Suppressor macrophage treated with lipopolysaccharide for 1 hour (primary cell): ENCODE results near the gene RGMB.
"Not testable (repeated sequence)": the region's sequence is repeated elsewhere in the genome, so short reads cannot be mapped to it uniquely, and the experiment has no call there.

Source experiments
- DNase-seq, 3 donors: peaks; one replicate each; pipeline ENCODE4 v3.0.0-alpha.2; 2020 to 2022

The RGMB gene, protein sequence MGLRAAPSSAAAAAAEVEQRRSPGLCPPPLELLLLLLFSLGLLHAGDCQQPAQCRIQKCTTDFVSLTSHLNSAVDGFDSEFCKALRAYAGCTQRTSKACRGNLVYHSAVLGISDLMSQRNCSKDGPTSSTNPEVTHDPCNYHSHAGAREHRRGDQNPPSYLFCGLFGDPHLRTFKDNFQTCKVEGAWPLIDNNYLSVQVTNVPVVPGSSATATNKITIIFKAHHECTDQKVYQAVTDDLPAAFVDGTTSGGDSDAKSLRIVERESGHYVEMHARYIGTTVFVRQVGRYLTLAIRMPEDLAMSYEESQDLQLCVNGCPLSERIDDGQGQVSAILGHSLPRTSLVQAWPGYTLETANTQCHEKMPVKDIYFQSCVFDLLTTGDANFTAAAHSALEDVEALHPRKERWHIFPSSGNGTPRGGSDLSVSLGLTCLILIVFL

DNA sequence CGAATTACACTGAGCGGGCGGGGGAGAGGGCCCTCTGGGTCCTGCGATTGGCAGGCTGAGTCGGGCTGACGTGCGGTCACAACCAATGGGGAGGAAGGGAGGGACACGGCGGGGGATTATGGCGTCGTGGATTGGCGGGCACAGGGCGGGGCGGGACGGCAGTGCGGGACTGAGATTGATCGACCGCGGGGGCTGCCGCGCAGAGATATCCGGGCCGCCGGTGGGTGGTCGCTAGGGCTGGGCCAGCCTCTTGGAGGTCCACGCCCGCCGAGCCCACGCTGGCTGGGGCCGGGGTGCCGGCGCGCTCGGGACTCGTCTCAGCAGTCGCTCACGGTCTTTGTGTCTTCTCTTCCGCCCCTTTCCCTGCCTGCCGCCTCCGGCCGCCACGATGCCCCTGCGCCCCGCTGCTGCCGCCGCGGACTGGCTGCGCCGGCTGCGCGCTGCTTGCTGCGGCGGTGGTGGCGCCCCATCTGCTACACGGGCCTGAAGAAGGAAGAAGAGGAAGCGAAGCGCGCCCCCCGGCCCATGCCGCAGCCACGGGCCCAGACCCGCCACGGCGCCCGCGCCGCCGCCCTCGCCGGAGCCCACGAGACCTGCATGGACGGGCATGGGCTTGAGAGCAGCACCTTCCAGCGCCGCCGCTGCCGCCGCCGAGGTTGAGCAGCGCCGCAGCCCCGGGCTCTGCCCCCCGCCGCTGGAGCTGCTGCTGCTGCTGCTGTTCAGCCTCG lies at the start of gene RGMB:
TSS of gene RGMB (plus strand) at position 200 of the 728 bp plus-strand sequence. CDS start at position 608, 408 bp downstream.
- peak; percentile 92 to 95 (median 94) for DNase-seq

DNA sequence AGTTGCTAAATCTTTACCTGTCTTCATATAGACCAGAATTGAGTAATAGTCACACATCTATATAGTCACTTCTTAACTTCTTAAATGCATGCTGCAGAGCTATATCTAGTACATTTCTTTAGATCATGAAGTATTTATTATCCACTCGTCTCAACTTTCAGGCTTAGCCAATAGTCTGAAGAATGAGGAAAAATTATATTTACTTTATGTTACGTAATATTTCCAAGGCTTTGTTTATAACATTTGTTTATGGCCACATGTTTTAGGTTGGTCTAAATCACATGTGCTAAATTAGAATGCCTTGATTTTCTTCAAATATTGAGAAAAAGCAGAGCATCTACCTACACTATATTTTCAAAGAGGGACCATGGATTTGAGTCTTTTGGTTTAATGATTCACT lies 47.2 kb upstream of the RGMB start:
- no peak for DNase-seq

DNA sequence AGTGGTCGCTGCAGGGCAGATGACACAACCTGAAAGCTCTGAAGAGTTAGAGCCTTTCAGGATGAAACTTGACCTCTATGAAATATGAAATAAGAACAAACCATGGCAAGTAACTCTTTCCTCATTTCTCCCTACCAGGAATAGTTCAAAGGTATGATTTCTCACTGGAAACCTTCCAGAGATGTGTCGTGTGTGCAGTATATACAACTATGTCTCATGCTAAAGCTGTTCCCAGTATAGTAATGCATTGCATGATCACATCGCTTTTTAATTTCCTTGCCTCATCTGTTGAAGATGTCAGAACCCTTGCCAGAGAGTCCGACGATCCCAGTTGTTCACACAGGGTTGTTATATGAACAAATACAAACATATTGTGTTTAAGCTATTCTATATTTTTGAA lies 45.8 kb upstream of the RGMB start:
- DNase-seq, result no peak

DNA sequence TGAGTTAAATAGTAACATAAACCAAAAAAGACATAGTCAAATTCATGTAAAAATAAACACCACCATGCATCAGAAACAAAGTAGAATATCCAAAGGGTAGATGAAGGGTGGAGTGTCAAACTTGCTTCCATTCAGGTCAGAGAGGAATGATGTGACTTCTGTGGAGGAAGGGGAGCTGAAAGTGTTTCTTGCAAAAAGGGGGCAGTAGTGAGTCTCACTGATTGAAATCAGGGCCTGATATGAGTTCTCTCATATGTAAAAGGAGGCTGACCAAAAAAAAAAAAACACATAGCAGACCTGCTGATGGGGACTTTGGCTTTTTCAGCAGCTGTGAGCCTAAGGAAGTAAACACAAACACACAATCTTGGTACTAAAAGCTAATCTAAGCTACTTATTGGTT lies 38.8 kb upstream of the RGMB start:
- peak in 1 of 3 donors; percentile 1 for DNase-seq

DNA sequence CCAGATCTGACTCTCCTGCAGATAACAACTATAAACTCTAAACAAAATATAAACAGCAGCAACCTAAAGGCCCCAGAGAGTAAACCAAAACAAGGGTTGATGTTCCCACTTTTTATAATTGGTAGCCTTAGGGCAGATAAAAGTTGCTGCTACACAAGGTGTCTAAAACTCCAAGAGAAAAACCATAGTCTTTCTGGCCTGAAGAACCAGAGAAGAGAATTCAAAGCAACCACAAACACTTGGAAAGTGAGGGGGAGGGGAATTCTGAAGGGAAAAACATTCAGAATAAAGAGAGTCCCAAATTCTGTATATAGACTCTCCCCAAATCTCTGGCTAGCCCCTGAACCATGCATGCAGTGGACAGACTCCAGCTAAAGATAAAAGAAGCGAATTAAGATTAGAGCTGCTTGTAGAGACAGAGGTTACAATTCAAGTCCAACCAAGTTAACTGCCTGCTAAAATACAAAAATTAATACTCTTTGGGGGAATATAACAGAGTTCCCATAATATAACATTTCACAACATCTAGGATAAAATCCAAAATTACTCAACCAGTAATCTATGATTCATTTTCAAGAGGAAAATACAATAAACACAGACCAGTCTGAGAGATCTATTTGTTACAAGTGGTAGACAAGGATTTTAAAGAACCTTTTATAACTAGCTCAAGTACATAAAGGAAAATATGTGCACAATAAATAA lies 37.5 kb upstream of the RGMB start:
- no peak for DNase-seq

DNA sequence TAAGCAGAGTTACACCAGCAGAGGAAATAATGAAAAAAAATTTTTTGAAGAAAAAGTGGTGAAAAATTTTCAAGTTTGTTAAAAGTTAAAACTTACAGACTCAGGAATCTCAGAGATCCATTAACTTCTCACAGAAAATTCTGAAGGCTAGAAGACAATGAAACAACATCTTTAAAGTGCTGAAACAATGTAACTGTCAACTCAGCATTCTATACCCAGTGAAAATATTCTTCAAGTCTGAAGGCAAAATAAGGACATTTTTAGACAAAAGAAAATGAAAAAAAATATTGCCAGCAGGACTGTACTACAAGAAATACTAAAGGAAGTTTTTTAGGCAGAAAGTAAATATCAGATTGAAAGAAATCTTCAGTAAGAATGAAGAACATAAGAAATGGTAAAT lies 36.7 kb upstream of the RGMB start:
- no peak for DNase-seq

DNA sequence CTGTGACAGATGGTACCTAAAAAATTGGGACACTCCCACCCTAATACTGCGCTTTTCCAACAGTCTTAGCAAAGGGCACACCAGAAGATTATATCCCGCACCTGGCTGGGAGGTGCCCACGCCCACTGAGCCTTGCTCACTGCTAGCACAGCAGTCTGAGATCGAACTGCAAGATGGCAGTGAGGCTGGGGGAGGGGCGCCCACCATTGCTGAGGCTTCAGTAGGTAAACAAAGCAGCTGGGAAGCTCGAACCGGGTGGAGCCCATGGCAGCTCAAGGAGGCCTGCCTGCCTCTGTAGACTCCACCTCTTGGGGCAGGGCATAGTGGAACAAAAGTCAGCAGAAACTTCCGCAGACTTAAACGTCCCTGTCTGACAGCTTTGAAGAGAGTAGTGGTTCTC lies 36.0 kb upstream of the RGMB start:
- DNase-seq, result not testable (repeated sequence)

DNA sequence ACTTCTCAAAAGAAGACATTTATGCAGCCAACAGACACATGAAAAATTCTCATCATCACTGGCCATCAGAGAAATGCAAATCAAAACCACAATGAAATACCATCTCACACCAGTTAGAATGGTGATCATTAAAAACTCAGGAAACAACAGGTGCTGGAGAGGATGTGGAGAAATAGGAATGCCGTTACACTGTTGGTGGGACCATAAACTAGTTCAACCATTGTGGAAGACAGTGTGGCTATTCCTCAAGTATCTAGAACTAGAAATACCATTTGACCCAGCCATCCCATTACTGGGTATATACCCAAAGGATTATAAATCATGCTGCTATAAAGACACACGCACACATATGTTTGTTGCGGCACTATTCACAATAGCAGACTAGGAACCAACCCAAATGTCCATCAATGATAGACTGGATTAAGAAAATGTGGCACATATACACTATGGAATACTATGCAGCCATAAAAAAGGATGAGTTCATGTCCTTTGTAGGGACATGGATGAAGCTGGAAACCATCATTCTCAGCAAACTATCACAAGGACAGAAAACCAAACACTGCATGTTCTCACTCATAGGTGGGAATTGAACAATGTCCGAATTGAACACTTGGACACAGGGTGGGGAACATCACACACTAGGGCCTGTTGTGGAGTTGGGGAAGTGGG lies 34.8 kb upstream of the RGMB start:
- DNase-seq, result not testable (repeated sequence)

DNA sequence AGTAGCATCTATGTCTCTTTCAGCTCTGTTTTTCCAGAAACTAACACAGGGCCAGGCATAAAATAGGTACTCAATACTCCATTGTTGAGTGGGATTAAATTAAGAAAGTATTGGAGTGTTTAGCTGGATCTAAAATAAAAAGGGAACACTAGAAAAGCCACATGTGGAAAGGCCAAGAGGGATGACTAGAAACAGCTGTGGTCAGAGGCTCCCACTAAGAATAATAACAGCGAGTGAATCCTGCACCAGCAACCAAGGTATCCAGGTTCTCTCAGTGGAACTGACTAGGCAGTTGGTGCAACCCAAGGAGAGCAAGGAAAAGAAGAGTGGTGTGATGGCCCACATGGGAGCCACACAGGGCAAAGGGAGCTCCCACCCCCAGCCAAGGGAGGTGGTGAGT lies 31.5 kb upstream of the RGMB start:
- no peak for DNase-seq

DNA sequence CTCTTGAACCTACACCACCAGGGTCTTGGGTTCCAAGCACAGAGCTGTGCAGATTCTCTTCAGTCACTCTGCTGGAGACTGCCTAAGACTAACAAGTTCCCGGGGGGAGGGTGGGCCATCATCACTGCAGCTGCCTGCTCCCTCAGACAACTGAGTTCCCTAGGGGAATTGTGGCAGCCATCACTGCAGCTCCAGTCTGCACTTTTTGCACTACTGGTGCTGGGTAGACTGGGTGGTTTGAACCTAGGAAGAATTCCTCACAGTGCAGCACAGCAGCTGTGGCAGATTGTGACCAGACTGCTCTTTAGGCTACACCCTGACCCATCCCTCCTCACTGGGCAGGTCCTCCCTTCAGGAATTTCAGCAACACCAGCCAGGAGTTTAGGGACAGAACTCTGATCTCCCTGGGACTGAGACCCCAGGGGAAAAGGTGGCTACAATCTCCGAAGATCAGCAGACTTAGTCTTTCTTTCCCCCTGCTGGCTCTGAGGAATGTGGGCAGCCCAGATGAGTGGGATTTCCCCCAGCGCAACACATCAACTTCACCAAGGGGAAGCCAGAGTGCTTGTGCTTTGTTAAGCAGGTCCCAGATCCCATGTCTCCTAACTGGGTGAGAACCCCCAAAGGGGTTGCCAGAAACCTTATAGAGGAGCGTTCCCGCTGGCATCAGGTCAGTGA lies 30.9 kb upstream of the RGMB start:
- DNase-seq, result no peak

DNA sequence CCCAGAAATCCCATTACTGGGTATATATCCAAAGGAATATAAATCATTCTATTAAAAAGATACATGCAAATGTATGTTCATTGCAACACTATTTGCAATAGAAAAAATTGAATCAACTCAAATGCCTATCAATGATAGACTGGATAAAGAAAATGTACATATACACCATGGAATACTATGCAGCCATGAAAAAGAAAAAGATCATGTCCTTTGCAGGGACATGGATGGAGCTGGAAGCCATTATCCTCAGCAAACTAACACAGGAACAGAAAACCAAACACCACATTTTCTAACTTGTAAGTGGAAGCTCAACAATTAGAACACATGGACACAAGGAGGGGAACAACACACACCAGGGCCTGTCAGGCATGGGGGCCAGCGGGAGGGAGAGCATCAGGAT lies 25.2 kb upstream of the RGMB start:
- not testable (repeated sequence) for DNase-seq

DNA sequence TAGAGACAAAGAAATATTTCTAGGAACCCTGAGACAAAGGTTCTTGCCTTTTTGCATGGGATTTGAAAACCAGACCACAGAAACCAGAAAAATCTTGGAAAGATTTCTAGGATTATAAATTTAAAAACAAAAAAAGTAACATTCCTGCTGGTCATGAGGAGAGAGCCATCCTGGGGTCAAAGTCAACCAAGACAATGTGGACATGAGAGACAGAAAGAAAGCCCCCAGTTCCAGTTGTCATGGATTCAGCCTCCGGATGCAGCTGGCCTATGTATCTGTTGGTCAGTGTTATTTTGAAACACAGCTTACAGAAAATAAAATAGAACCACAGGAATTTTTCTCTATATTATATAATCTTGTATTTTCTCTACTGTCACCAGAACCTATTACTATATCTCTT lies 24.4 kb upstream of the RGMB start:
- DNase-seq, result no peak

DNA sequence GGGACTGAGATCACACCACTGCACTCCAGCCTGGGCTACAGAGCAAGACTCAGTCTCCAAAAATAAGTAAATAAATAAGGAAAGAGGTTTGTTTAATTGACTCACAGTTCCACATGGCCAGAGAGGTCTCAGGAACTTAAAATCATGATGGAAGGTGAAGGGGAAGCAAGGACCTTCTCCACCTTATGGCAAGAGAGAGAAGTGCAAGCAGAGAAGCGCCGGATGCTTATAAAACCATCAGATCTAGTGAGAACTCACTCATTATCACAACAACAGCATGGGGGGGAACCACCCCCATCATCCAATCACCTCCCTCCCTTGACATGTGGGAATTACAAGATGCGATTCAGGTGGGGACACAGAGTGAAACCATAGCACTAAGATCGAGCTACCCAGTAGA lies 22.8 kb upstream of the RGMB start:
- DNase-seq, result no peak

DNA sequence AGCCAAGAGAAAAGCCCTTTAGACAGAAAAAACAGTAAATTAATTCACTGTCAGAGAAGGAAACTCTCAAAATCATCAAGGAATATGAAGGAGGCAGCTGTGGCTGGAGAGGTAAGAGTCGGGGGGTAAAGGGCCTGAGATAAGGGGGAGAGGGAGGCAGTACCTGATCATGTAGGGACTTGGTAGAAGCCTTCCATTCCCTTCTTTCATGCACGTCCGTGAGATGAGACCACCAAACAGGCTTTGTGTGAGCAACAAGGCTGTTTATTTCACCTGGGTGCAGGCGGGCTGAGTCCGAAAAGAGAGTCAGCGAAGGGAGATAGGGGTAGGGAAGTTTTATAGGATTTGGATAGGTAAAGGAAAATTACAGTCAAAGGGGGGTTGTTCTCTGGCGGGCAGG lies 21.1 kb upstream of the RGMB start:
- DNase-seq, result not testable (repeated sequence)

DNA sequence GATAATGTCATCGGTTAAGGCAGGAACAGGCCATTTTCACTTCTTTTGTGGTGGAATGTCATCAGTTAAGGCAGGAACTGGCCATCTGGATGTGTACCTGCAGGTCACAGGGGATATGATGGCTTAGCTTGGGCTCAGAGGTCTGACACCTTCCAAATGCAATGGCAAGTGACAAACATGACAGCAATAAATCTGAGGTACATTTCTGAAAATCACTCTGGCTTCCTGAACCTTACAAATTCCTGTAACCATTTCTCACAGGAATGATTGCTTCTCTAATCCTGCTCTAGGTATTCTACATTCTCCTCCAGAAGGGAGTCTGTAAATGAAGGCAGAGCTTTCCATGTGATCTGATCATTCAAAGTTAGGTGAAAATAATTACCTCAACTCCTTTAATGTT lies 20.7 kb upstream of the RGMB start:
- DNase-seq, result not testable (repeated sequence)

DNA sequence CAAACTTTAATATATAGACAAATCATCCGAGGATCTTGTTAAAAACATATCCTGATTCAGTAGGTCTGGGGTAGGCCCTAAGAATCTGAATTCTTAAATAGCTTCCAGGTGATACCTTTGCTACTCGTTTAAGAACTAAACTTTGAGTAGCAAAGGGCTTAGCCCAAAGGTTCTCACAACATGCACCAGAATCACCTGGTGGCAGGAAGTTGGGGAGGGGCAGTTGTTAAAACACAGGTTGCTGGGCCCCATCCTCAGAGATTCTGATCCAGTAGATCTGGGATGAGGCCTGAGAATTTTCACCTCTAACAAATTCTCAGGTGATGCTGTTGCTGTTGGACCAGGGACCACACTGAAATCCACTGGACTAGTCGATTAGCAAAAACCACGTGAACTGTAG lies 20.0 kb upstream of the RGMB start:
- DNase-seq, result no peak

DNA sequence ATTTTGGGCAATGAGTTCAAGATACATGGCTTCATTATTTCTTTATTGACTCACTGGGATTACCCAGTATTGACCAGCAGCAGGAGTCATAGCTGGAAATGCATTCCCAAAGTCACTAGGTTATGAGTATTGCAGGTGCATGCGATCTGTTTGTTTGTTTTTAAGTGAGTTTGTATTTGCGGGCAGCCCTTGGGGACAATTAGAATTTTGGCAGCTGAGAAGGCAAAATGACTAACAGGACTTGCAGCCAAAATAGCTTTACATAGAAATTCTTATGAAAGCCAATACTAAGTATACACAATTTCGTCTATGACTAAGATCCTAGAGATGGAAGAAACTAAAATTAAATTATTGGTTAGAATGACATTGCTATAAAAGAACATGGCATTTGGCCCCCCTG lies 18.1 kb upstream of the RGMB start:
- no peak for DNase-seq

DNA sequence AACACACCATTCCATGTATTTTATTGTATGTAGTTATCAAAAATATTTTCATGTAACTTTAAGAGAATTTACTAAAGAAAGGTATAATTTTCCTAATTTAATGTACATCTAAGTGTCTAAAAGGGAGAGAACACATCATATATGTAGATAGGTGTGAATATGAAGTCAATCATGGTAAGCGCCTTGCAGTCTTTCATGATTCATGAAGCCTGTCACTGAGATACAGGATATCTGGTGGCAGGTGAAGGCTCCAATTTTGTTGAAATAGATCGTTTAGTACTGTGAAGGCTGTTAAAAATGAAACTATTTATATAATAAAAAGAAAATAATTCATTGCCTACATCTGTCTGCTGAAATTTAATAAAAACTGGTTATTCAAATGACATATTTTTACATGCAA lies 15.5 kb upstream of the RGMB start:
- DNase-seq, result no peak

DNA sequence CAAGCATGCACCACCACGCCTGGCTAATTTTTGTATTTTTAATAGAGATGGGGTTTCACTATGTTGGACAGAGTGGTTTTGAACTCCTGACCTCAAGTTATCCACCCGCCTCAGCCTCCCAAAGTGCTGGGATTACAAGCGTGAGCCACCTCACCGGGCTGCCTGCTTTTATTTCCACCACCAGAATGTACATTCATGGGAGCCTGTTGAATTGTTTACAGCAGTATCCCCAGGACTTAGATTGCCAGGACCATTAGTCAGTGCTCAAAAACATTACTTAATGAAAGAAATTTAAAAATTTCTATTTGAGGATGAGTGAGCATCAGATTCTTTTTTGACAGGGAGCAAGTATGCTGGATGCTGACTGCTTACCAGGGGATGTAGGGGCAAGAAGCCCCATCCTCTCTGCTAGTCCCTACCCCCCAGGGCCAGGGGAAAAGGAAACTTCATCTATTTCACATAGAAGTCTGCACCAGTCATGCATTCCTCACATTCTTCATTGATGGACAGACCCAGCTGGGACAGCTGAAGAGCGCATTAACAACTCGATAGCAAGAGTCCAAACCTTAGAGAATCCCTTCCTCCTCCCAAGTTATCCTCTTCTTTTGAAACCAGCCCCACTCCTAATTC lies 10.3 kb upstream of the RGMB start:
- DNase-seq, result no peak

DNA sequence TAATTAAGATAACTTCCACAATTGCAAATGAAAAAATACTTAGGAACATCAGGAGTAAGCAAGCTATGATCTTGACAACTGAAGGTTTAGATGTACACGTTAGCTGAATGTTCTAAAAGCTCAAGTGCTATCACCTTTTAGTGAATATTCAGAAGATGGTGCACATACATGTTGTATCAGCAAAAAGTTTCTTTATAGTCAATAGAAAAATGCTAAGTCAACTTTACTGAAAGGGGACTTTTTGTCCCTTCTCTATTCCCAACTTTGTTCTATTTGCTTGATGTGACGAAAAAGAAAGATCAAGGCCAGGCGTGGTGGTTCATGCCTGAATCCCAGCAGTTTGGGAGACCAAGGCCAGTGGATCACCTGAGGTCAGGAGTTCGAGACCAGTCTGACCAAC lies 7.6 kb upstream of the RGMB start:
- no peak for DNase-seq

DNA sequence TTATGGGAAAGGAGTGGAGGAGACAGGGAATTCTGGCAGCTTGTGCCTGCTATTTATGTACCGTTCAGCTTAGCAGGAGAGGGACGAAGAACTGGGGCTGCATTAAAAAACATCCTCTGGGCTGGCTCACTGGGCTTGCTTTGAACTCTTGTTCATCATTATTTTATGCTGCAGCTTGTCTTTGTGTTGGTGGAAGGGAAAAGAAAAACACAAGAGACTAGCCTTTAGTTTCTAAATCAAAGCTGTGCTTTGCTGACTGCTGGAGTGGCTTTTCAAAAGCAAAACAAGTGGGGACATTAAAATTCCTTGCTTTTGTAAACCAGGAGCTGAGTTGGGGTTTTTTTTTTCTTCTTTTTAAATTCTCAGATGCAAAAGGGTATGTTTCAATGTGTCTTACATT lies 5.9 kb upstream of the RGMB start:
- no peak for DNase-seq
